ENCODE data around the gene TRIM6. TPM values are rescaled to one million over a fixed set of nuclear protein-coding genes. Genes with fewer than 3 reads are reported as not detected.
A peak's percentile ranks its signal among the peaks of the same experiment; 100 is the strongest.

Gene TRIM6
- total RNA-seq, 8 experiments from 2014 or later, result 1.2 to 9.0 (median 2.1) TPM

GRCh38 chr11:5611627-5612026 lies 15.2 kb downstream of the TRIM6 start:
- 71 to 96% (median 87%) methylated on average over 1 to 11 of the region's 11 CpGs for WGBS, 10 experiments
- H3K27ac ChIP-seq, result no peak overlapping the region
- in situ Hi-C loops (cut with MboI; ENCODE audit: low pct_unique_long_range_greater_than_20kb in 2 of 9, low sequenced_read_pairs in 9 of 9, unreplicated experiment in 9 of 9), result no loop called here
- no peak overlapping the region for H3K4me3 ChIP-seq
- no peak for ATAC-seq (replicated peaks in 6 of 8)
- peaks cover 0 to 4% of the 10 kb centered on the region in 2 donors for H3K4me1 ChIP-seq (replicated peaks in 1 of 2)

DNA sequence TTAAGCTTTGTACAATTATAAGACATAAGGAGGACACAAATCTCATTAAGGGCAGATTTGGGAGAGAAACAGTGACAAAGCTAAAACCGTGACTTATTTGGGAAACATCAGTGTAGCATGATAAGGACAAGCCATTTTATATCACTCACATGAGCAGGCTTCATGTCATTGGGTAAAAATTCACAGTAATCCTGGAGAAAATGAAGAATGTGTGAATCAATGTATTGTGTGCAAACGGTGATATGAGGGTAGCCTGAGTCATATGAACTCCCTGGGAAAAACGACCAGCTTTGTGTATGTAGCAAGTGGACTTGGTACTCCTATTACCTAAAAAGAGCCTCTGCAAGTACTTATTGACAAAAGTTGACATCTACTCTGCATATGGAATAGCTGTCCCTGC lies 22.4 kb downstream of the TRIM6 start:
- H3K4me1 ChIP-seq (replicated peaks in 1 of 2), result no peaks in the 10 kb centered on the region
- in situ Hi-C loops (cut with MboI; ENCODE audit: low pct_unique_long_range_greater_than_20kb in 2 of 9, low sequenced_read_pairs in 9 of 9, unreplicated experiment in 9 of 9), result no loop called here
- no peak overlapping the region for H3K27ac ChIP-seq
- ATAC-seq (replicated peaks in 6 of 8), result no peak
- no peak overlapping the region for H3K4me3 ChIP-seq
- WGBS, 10 experiments, result 17 to 100% (median 63%) methylated on average over 1 to 3 of the region's 3 CpGs; no CpG with 5 or more reads in 2 of the 10 experiments

GRCh38 chr11:5620651-5621521 lies 24.4 kb downstream of the TRIM6 start:
- ATAC-seq (replicated peaks in 6 of 8), result peak in 5 of 8 experiments; percentile 29 to 96 (median 81)
- Histone ChIP-seq H3K4me3 (no peak overlapping the region), H3K4me1 (replicated peaks in 1 of 2) (peaks cover 0 to 9% of the 10 kb centered on the region in 2 donors), H3K27ac (no peak overlapping the region)
- in situ Hi-C loops (cut with MboI; ENCODE audit: low pct_unique_long_range_greater_than_20kb in 2 of 9, low sequenced_read_pairs in 9 of 9, unreplicated experiment in 9 of 9), result no loop called here
- 27 to 100% (median 83%) methylated on average over 1 to 3 of the region's 3 CpGs; no CpG with 5 or more reads in 1 of the 10 experiments for WGBS, 10 experiments

- H3K27ac ChIP-seq, result no peak overlapping the region
- peaks cover 0 to 9% of the 10 kb centered on the region in 2 donors for H3K4me1 ChIP-seq (replicated peaks in 1 of 2)
- H3K4me3 ChIP-seq, result no peak overlapping the region
- peak in 1 of 8 experiments; percentile 11 for ATAC-seq (replicated peaks in 6 of 8)
- in situ Hi-C loops (cut with MboI; ENCODE audit: low pct_unique_long_range_greater_than_20kb in 2 of 9, low sequenced_read_pairs in 9 of 9, unreplicated experiment in 9 of 9), result no loop called here
These were observed 25.1 kb downstream of the TRIM6 start for GRCh38 chr11:5621580-5621979.

DNA sequence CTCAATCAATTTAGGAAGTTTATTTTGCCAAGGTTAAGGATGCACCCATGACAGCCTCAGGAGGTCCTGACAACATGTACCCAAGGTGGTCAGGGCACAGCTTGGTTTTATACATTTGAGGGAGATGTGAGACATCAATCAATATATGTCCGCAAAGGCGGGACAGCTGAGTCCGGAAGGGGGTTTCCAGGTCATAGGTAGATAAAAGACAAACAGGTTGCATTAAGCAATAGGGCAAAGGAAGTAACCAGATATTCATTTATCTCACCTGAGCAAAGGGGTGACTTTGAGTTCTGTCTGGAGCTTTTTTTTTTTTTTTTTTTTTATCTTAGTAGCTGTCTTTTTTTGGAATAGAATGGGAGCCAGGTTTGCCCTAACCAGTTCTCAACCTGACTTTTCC lies 26.4 kb downstream of the TRIM6 start:
- Histone ChIP-seq H3K4me1 (replicated peaks in 1 of 2) (peaks cover 0 to 9% of the 10 kb centered on the region in 2 donors), H3K27ac (no peak overlapping the region), H3K4me3 (no peak overlapping the region)
- no peak for ATAC-seq (replicated peaks in 6 of 8)
- in situ Hi-C loops (cut with MboI; ENCODE audit: low pct_unique_long_range_greater_than_20kb in 2 of 9, low sequenced_read_pairs in 9 of 9, unreplicated experiment in 9 of 9), result no loop called here
- 90 to 100% (median 100%) methylated on average over 1 to 3 of the region's 3 CpGs; no CpG with 5 or more reads in 2 of the 10 experiments for WGBS, 10 experiments

- H3K27ac ChIP-seq, result no peak within 1 kb of the TSS
- peak in 7 of 8 experiments; percentile 33 to 88 (median 52) for ATAC-seq (replicated peaks in 6 of 8)
- H3K4me1 ChIP-seq (replicated peaks in 1 of 2), result peaks cover 0 to 9% of the 10 kb centered on the region in 2 donors
- no peak within 1 kb of the TSS for H3K4me3 ChIP-seq
- in situ Hi-C loops (cut with MboI; ENCODE audit: low pct_unique_long_range_greater_than_20kb in 2 of 9, low sequenced_read_pairs in 9 of 9, unreplicated experiment in 9 of 9), result no loop called here
- 0 to 80% (median 57%) methylated on average over 1 to 4 of the region's 7 CpGs; no CpG with 5 or more reads in 1 of the 10 experiments for WGBS, 10 experiments
These were observed 28.2 kb downstream of the TRIM6 start, which contains the start of gene TRIM34 for GRCh38 chr11:5624489-5625279. TRIM34 (plus strand) TSS chr11:5625001; CDS start chr11:5632332, 7,331 bp downstream.

DNA sequence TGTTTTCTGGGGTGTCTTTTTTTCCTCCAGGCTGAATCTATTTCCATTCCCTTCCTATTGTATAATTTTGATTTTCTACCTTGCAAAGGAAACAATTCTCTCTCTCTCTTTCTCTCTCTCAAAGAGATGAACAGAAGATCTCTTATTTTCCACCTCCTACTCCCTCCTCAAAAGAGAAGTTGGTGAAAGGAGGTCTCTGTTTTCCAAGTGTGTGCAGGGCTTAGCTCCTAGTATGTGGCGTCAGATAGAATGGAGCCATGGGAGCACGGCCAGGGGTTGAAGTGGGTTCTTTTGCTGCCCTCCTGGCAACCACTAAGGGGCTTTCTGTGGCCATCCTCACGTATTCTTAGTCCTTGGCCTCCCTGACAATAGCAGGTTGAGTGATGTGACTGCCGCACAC lies 28.8 kb downstream of the TRIM6 start:
- Histone ChIP-seq H3K27ac (no peak overlapping the region), H3K4me3 (no peak overlapping the region), H3K4me1 (replicated peaks in 1 of 2) (peaks cover 0 to 9% of the 10 kb centered on the region in 2 donors)
- in situ Hi-C loops (cut with MboI; ENCODE audit: low pct_unique_long_range_greater_than_20kb in 2 of 9, low sequenced_read_pairs in 9 of 9, unreplicated experiment in 9 of 9), result no loop called here
- peak in 3 of 8 experiments; percentile 16 to 60 (median 44) for ATAC-seq (replicated peaks in 6 of 8)
- 17 to 66% (median 42%) methylated on average over 1 to 3 of the region's 4 CpGs; no CpG with 5 or more reads in 3 of the 10 experiments for WGBS, 10 experiments

- no peak for ATAC-seq (replicated peaks in 6 of 8)
- Histone ChIP-seq H3K4me3 (no peak overlapping the region), H3K4me1 (replicated peaks in 1 of 2) (peaks cover 0 to 9% of the 10 kb centered on the region in 2 donors), H3K27ac (no peak overlapping the region)
- in situ Hi-C loops (cut with MboI; ENCODE audit: low pct_unique_long_range_greater_than_20kb in 2 of 9, low sequenced_read_pairs in 9 of 9, unreplicated experiment in 9 of 9), result no loop called here
- WGBS, 10 experiments, result 37 to 86% (median 78%) methylated on average over 2 to 5 of the region's 5 CpGs; no CpG with 5 or more reads in 1 of the 10 experiments
These were observed 29.8 kb downstream of the TRIM6 start for GRCh38 chr11:5626196-5626595.

GRCh38 chr11:5631417-5631816 lies 35.0 kb downstream of the TRIM6 start:
- ATAC-seq (replicated peaks in 6 of 8), result no peak
- in situ Hi-C loops (cut with MboI; ENCODE audit: low pct_unique_long_range_greater_than_20kb in 2 of 9, low sequenced_read_pairs in 9 of 9, unreplicated experiment in 9 of 9), result no loop called here
- Histone ChIP-seq H3K27ac (no peak overlapping the region), H3K4me1 (replicated peaks in 1 of 2) (no peaks in the 10 kb centered on the region), H3K4me3 (no peak overlapping the region)
- WGBS, 10 experiments, result 34 to 100% (median 83%) methylated on average over 1 to 2 of the region's 2 CpGs; no CpG with 5 or more reads in 3 of the 10 experiments

- WGBS, 10 experiments, result 49 to 100% (median 73%) methylated on average over 1 to 5 of the region's 5 CpGs
- peak in 1 of 8 experiments; percentile 33 for ATAC-seq (replicated peaks in 6 of 8)
- Histone ChIP-seq H3K27ac (no peak overlapping the region), H3K4me1 (replicated peaks in 1 of 2) (no peaks in the 10 kb centered on the region), H3K4me3 (no peak overlapping the region)
- in situ Hi-C loops (cut with MboI; ENCODE audit: low pct_unique_long_range_greater_than_20kb in 2 of 9, low sequenced_read_pairs in 9 of 9, unreplicated experiment in 9 of 9), result no loop called here
These were observed 35.7 kb downstream of the TRIM6 start for GRCh38 chr11:5631969-5632635.

GRCh38 chr11:5639953-5640352 lies 43.5 kb downstream of the TRIM6 start:
- in situ Hi-C loops (cut with MboI; ENCODE audit: low pct_unique_long_range_greater_than_20kb in 2 of 9, low sequenced_read_pairs in 9 of 9, unreplicated experiment in 9 of 9), result no loop called here
- H3K4me3 ChIP-seq, result no peak overlapping the region
- no peak overlapping the region for H3K27ac ChIP-seq
- no peaks in the 10 kb centered on the region for H3K4me1 ChIP-seq (replicated peaks in 1 of 2)
- WGBS, 10 experiments, result 27 to 100% (median 71%) methylated on average over 1 of the region's 1 CpG; no CpG with 5 or more reads in 3 of the 10 experiments
- no peak for ATAC-seq (replicated peaks in 6 of 8)

- Histone ChIP-seq H3K4me1 (replicated peaks in 1 of 2) (no peaks in the 10 kb centered on the region), H3K27ac (no peak overlapping the region), H3K4me3 (no peak overlapping the region)
- no peak for ATAC-seq (replicated peaks in 6 of 8)
- in situ Hi-C loops (cut with MboI; ENCODE audit: low pct_unique_long_range_greater_than_20kb in 2 of 9, low sequenced_read_pairs in 9 of 9, unreplicated experiment in 9 of 9), result no loop called here
These were observed 47.1 kb downstream of the TRIM6 start for GRCh38 chr11:5643585-5643984.

GRCh38 chr11:5646139-5646538 lies 49.7 kb downstream of the TRIM6 start:
- WGBS, 10 experiments, result 46 to 100% (median 80%) methylated on average over 1 to 3 of the region's 3 CpGs; no CpG with 5 or more reads in 1 of the 10 experiments
- H3K4me1 ChIP-seq (replicated peaks in 1 of 2), result no peaks in the 10 kb centered on the region
- in situ Hi-C loops (cut with MboI; ENCODE audit: low pct_unique_long_range_greater_than_20kb in 2 of 9, low sequenced_read_pairs in 9 of 9, unreplicated experiment in 9 of 9), result no loop called here

More at GRCh38 chr11:5646139-5646538, 49.7 kb downstream of the TRIM6 start:
- peak in 3 of 8 experiments; percentile 90 to 99 (median 96) for ATAC-seq (replicated peaks in 6 of 8)
- no peak overlapping the region for H3K4me3 ChIP-seq
- no peak overlapping the region for H3K27ac ChIP-seq

All from motor neuron (in vitro differentiated cells).